Hindlimb muscle (tissue), 1 donor: ENCODE measurements around the gene SRRT. TPM values are rescaled to one million over a fixed set of nuclear protein-coding genes. Genes with fewer than 3 reads are reported as not detected.
A peak's percentile ranks its signal among the peaks of the same experiment; 100 is the strongest.

Source experiments
- DNase-seq: peaks from one replicate; pipeline ENCODE4 v3.0.0-alpha.2; 2013
- polyA plus RNA-seq: library from polyadenylated mRNA; unstranded; fragments of 120-200 nt; gene quantifications from one replicate; pipeline ENCODE4 v1.2.1, GENCODE V29; 2013; ENCODE audit not compliant: insufficient read length

The SRRT gene
- polyA plus RNA-seq, 1 donor, result 94.3 TPM

GRCh38 chr7:100855515-100855914, 19.4 kb upstream of the SRRT start:
- no peak for DNase-seq

GRCh38 chr7:100856871-100857282, 18.0 kb upstream of the SRRT start:
- no peak for DNase-seq

GRCh38 chr7:100859856-100860255, 15.0 kb upstream of the SRRT start:
- no peak for DNase-seq

- no peak for DNase-seq
Measured at GRCh38 chr7:100860702-100861615, 13.9 kb upstream of the SRRT start.

- DNase-seq, result no peak
Measured at GRCh38 chr7:100861616-100861985, 13.3 kb upstream of the SRRT start.

GRCh38 chr7:100863406-100863950, 11.4 kb upstream of the SRRT start:
- DNase-seq, result no peak

GRCh38 chr7:100864263-100864845, 10.5 kb upstream of the SRRT start:
- no peak for DNase-seq

- no peak for DNase-seq
Measured at GRCh38 chr7:100865372-100865911, 9.5 kb upstream of the SRRT start.

- DNase-seq, result peak; percentile 59
Measured at GRCh38 chr7:100865938-100866728, 8.8 kb upstream of the SRRT start.

- no peak for DNase-seq
Measured at GRCh38 chr7:100866729-100867039, 8.2 kb upstream of the SRRT start.

- DNase-seq, result peak; percentile 94
Measured at GRCh38 chr7:100867040-100867775, 7.7 kb upstream of the SRRT start, which contains the start of gene TRIP6. Gene TRIP6 (plus strand): TSS chr7:100867387. CDS start chr7:100867498, 111 bp downstream.

- DNase-seq, result no peak
Measured at GRCh38 chr7:100867776-100868485, 7.0 kb upstream of the SRRT start.

GRCh38 chr7:100873599-100874299, 1.2 kb upstream of the SRRT start:
- no peak for DNase-seq

GRCh38 chr7:100874300-100874576, 665 bp upstream of the SRRT start:
- DNase-seq, result no peak

GRCh38 chr7:100875356-100875751, 451 bp downstream of the SRRT start:
- DNase-seq, result no peak

- DNase-seq, result no peak
Measured at GRCh38 chr7:100878013-100878412, 3.1 kb downstream of the SRRT start.

GRCh38 chr7:100878685-100879084, 3.8 kb downstream of the SRRT start:
- no peak for DNase-seq

GRCh38 chr7:100879685-100880261, 4.9 kb downstream of the SRRT start:
- DNase-seq, result no peak

GRCh38 chr7:100880645-100881044, 5.7 kb downstream of the SRRT start:
- no peak for DNase-seq

- DNase-seq, result no peak
Measured at GRCh38 chr7:100881136-100881535, 6.2 kb downstream of the SRRT start.

GRCh38 chr7:100882201-100882600, 7.3 kb downstream of the SRRT start:
- DNase-seq, result no peak
